Astrocyte (in vitro differentiated cells and primary cell): ENCODE results near the gene STAB2. TPM values are rescaled to one million over a fixed set of nuclear protein-coding genes. Genes with fewer than 3 reads are reported as not detected.

Source experiments
- DNase-seq: peaks from one replicate; pipeline ENCODE4 v3.0.0-alpha.2; 2010; ENCODE audit warnings: low read depth
- FAIRE-seq: peaks from 2 replicates; lab custom pipeline; 2011; peaks lifted over from hg19 to GRCh38; lab: Jason Lieb, UNC
- H2AFZ ChIP-seq: 2 replicates; pipeline ENCODE4 v1.6.0; 2012; ENCODE audit warnings: low read depth, low read length, inconsistent platforms
- H3K27ac ChIP-seq: 2 replicates; pipeline ENCODE4 v1.5.1; 2011; ENCODE audit warnings: low read depth, low read length, inconsistent platforms
- H3K27me3 ChIP-seq: 2 replicates; pipeline ENCODE4 v1.6.0; 2011; ENCODE audit warnings: low read length, inconsistent platforms; ENCODE audit not compliant: insufficient read depth
- H3K36me3 ChIP-seq: 2 replicates; pipeline ENCODE4 v1.5.1; 2011; ENCODE audit warnings: low read length, inconsistent platforms; ENCODE audit not compliant: insufficient read depth
- H3K4me1 ChIP-seq: 2 replicates; pipeline ENCODE4 v1.5.1; 2011; ENCODE audit warnings: low read length, inconsistent platforms; ENCODE audit not compliant: insufficient read depth
- H3K4me2 ChIP-seq: 2 replicates; pipeline ENCODE4 v1.6.0; 2012; ENCODE audit warnings: low read length, inconsistent platforms
- H3K4me3 ChIP-seq: 2 replicates; pipeline ENCODE4 v1.5.1; 2011; ENCODE audit warnings: low read depth, mild to moderate bottlenecking, low read length, inconsistent platforms; ENCODE audit not compliant: insufficient read depth
- H3K79me2 ChIP-seq: 2 replicates; pipeline ENCODE4 v1.6.0; 2012; ENCODE audit warnings: mild to moderate bottlenecking, low read length, inconsistent platforms; ENCODE audit not compliant: insufficient read depth
- H3K9ac ChIP-seq: 2 replicates; pipeline ENCODE4 v1.6.0; 2012; ENCODE audit warnings: mild to moderate bottlenecking, low read length, inconsistent platforms
- H3K9me3 ChIP-seq: 2 replicates; pipeline ENCODE4 v1.5.1; 2012; ENCODE audit warnings: low read depth, mild to moderate bottlenecking, low read length, inconsistent platforms; ENCODE audit not compliant: insufficient read depth
- H4K20me1 ChIP-seq: 2 replicates; pipeline ENCODE4 v1.6.0; 2012; ENCODE audit warnings: low read length, inconsistent platforms; ENCODE audit not compliant: insufficient read depth
- H3K27ac Mint-ChIP-seq: one replicate; pipeline ENCODE4 v1.8.0; 2021; ENCODE audit warnings: mild to moderate bottlenecking, mixed read lengths; ENCODE audit not compliant: unreplicated experiment
- H3K27me3 Mint-ChIP-seq: one replicate; pipeline ENCODE4 v1.8.0; 2021; ENCODE audit warnings: low read depth, mixed read lengths; ENCODE audit not compliant: unreplicated experiment
- H3K36me3 Mint-ChIP-seq: one replicate; pipeline ENCODE4 v1.8.0; 2021; ENCODE audit warnings: low read depth, mixed read lengths; ENCODE audit not compliant: unreplicated experiment
- H3K4me1 Mint-ChIP-seq: one replicate; pipeline ENCODE4 v1.8.0; 2021; ENCODE audit warnings: low read depth, mixed read lengths; ENCODE audit not compliant: unreplicated experiment
- H3K4me3 Mint-ChIP-seq: one replicate; pipeline ENCODE4 v1.8.0; 2021; ENCODE audit warnings: mild to moderate bottlenecking, moderate library complexity, mixed read lengths; ENCODE audit not compliant: unreplicated experiment
- H3K9me3 Mint-ChIP-seq: one replicate; pipeline ENCODE4 v1.8.0; 2021; ENCODE audit warnings: mild to moderate bottlenecking, mixed read lengths; ENCODE audit not compliant: unreplicated experiment
- CTCF ChIP-seq: IDR thresholded peaks from 2 replicates; pipeline ENCODE4 v1.5.1; 2011; ENCODE audit warnings: low read depth, mild to moderate bottlenecking, inconsistent platforms, low read length, moderate library complexity; ENCODE audit not compliant: insufficient read depth
- EZH2 ChIP-seq: IDR thresholded peaks from 2 replicates; pipeline ENCODE4 v1.6.1; 2012; ENCODE audit warnings: mild to moderate bottlenecking, low read length, inconsistent platforms; ENCODE audit not compliant: insufficient read depth
- total RNA-seq: library from RNA; stranded (reverse); gene quantifications from 2 replicates; pipeline ENCODE4 v1.2.1, GENCODE V29; 2021

The STAB2 gene
- total RNA-seq, 1 donor from 2014 or later, result not detected

DNA sequence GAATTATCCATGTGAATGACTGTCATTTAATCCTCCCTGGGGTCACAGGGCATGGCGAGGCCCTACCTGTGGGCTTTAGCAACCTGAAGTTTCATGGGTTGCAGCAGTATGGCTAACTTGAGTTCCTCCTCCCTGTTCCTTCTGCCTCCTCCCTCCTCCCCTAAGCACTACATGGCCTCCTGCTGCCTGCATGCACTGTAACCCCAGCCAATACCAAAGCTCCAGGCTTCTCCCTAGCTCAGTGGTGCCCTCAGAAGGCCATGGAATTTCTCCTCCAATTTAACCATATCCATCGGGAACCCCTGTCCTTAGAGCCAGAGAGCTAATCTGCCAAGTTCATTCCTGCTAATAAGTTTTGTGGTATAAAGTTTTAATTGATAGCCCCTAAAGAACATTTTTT, 158.9 kb downstream of the STAB2 start:
- FAIRE-seq (no peak), DNase-seq (no peak)
- H3K4me1 Mint-ChIP-seq, result no peaks in the 10 kb centered on the region
- no peak overlapping the region for H3K4me3 ChIP-seq
- H3K36me3 Mint-ChIP-seq, result no peaks in the 10 kb centered on the region
- H3K4me3 Mint-ChIP-seq, result no peak overlapping the region
- TF ChIP-seq CTCF (no peak), EZH2 (no peak)
- no peak overlapping the region for H3K27ac Mint-ChIP-seq
- peaks cover 5% of the 10 kb centered on the region for H3K27me3 Mint-ChIP-seq
- peaks cover 8% of the 10 kb centered on the region for H3K4me1 ChIP-seq
- H3K79me2 ChIP-seq, result no peaks in the 10 kb centered on the region
- H3K27me3 ChIP-seq, result no peaks in the 10 kb centered on the region
- H3K9me3 Mint-ChIP-seq, result no peaks in the 10 kb centered on the region
- no peak overlapping the region for H3K4me2 ChIP-seq
- no peaks in the 10 kb centered on the region for H3K9me3 ChIP-seq
- H3K27ac ChIP-seq, result no peak overlapping the region
- no peak overlapping the region for H2AFZ ChIP-seq
- no peaks in the 10 kb centered on the region for H4K20me1 ChIP-seq
- H3K9ac ChIP-seq, result no peak overlapping the region
- H3K36me3 ChIP-seq, result no peaks in the 10 kb centered on the region

- H3K27me3 ChIP-seq, result no peaks in the 10 kb centered on the region
Measured at GRCh38 chr12:103748002-103748401, 160.9 kb downstream of the STAB2 start.

More at GRCh38 chr12:103748002-103748401, 160.9 kb downstream of the STAB2 start:
- H3K79me2 ChIP-seq, result no peaks in the 10 kb centered on the region
- no peak overlapping the region for H3K4me2 ChIP-seq
- no peak overlapping the region for H3K4me3 ChIP-seq
- FAIRE-seq (no peak), DNase-seq (no peak)
- H3K4me1 ChIP-seq, result peaks cover 3% of the 10 kb centered on the region
- no peaks in the 10 kb centered on the region for H3K36me3 ChIP-seq
- Mint-ChIP-seq H3K9me3 (no peaks in the 10 kb centered on the region), H3K27me3 (peaks cover 6% of the 10 kb centered on the region), H3K4me3 (no peak overlapping the region), H3K4me1 (no peaks in the 10 kb centered on the region), H3K36me3 (no peaks in the 10 kb centered on the region), H3K27ac (no peak overlapping the region)
- H3K9ac ChIP-seq, result no peak overlapping the region
- H3K27ac ChIP-seq, result no peak overlapping the region
- TF ChIP-seq CTCF (no peak), EZH2 (no peak)
- no peak overlapping the region for H2AFZ ChIP-seq
- no peaks in the 10 kb centered on the region for H3K9me3 ChIP-seq
- H4K20me1 ChIP-seq, result no peaks in the 10 kb centered on the region
